Prostate gland (tissue), 2 donors: ENCODE data around the gene HPN. TPM values are rescaled to one million over a fixed set of nuclear protein-coding genes. Genes with fewer than 3 reads are reported as not detected.
A peak's percentile ranks its signal among the peaks of the same experiment; 100 is the strongest.

Experiments
- DNase-seq: peaks from one replicate; pipeline ENCODE4 v3.0.0-alpha.2; 2019; ENCODE audit warnings: low spot score
- H3K27ac ChIP-seq, 2 donors: fragments of 200-600 bp; sonication (generic); 2 replicates each; pipeline ENCODE4 v1.5.1; 2017 to 2019
- H3K27me3 ChIP-seq: fragments of 200-600 bp; sonication (generic); replicated peaks from 2 replicates; pipeline ENCODE4 v1.5.1; 2019; ENCODE audit not compliant: insufficient read depth
- H3K36me3 ChIP-seq, 2 donors: fragments of 200-600 bp; sonication (generic); 1 replicate in 1 of 2; 2 replicates in 1 of 2; pipeline versions ENCODE4 v1.5.1 to v1.8.1; 2017 to 2019
- H3K4me1 ChIP-seq: fragments of 200-600 bp; sonication (generic); replicated peaks from 2 replicates; pipeline ENCODE4 v1.5.1; 2019
- H3K4me3 ChIP-seq, 2 donors: fragments of 200-600 bp; sonication (generic); 2 replicates each; pipeline ENCODE4 v1.5.1; 2017 to 2019
- H3K9me3 ChIP-seq: fragments of 200-600 bp; sonication (generic); 2 replicates; pipeline ENCODE4 v1.5.1; 2017
- CTCF ChIP-seq, 4 experiments: fragments of 200-600 bp in 2 of 4; fragments of 450-650 bp in 2 of 4; sonication (generic) in 2 of 4; IDR thresholded peaks; 1 replicate in 3 of 4; 2 replicates in 1 of 4; pipeline ENCODE4 v1.5.1; 2016 to 2019; ENCODE audit warnings: antibody characterized with exemption in 4 of 4, mild to moderate bottlenecking in 2 of 4, moderate library complexity in 2 of 4
- POLR2A ChIP-seq: fragments of 450-650 bp; IDR thresholded peaks from one replicate; pipeline ENCODE4 v1.6.1; 2016; ENCODE audit warnings: antibody characterized with exemption, mild to moderate bottlenecking
- POLR2AphosphoS5 ChIP-seq: sonication (generic); formaldehyde crosslinking; IDR thresholded peaks from one replicate; pipeline ENCODE4 v1.6.1; 2017; ENCODE audit warnings: antibody characterized with exemption
- WGBS: methylation state at CpG from one replicate; pipeline ENCODE4 v1.1.5; 2018; 5-methylcytosine and 5-hydroxymethylcytosine counted together
- intact Hi-C: fragments of 100-400 bp; cut with DNase I; formaldehyde crosslinking; loops from one replicate; pipeline ENCODE4 v1.14.2; 2022
- total RNA-seq, 2 donors: library from RNA; depleted of rRNA; stranded (reverse); fragments of >200 nt; gene quantifications; one replicate each; pipeline ENCODE4 v1.1.0, GENCODE V29; 2016

HPN gene
- total RNA-seq, 2 donors from 2014 or later: 14.8 to 22.6 TPM

- intact Hi-C loops: no loop called here
- Histone ChIP-seq H3K36me3 (no peaks in the 10 kb centered on the region), H3K27me3 (no peaks in the 10 kb centered on the region), H3K4me3 (no peak overlapping the region), H3K9me3 (no peaks in the 10 kb centered on the region), H3K27ac (no peak overlapping the region), H3K4me1 (no peaks in the 10 kb centered on the region)
- no peak for TF ChIP-seq POLR2AphosphoS5
- no peak for TF ChIP-seq CTCF (IDR thresholded peaks at IDR 0.05)
- TF ChIP-seq POLR2A: no peak
- DNase-seq: no peak
- WGBS: 70% methylated on average over 22 of the region's 22 CpGs
These were observed 68.0 kb downstream of the HPN start for GRCh38 chr19:35109395-35110112.

- WGBS: 42% methylated on average over 9 of the region's 9 CpGs
- peak overlapping the region in 1 of 2 donors; percentile 41 for H3K27ac ChIP-seq
These were observed 69.5 kb downstream of the HPN start for GRCh38 chr19:35110974-35111373.

GRCh38 chr19:35112995-35113688, 71.6 kb downstream of the HPN start:
- 92% methylated on average over 15 of the region's 15 CpGs for WGBS
- no peak overlapping the region for H3K27ac ChIP-seq
- DNase-seq: no peak

More at GRCh38 chr19:35110974-35111373, 69.5 kb downstream of the HPN start:
- intact Hi-C loops: no loop called here
- no peaks in the 10 kb centered on the region for H3K9me3 ChIP-seq
- no peaks in the 10 kb centered on the region for H3K36me3 ChIP-seq
- no peak for DNase-seq
- H3K4me1 ChIP-seq: no peaks in the 10 kb centered on the region
- no peak overlapping the region for H3K4me3 ChIP-seq
- no peaks in the 10 kb centered on the region for H3K27me3 ChIP-seq
- TF ChIP-seq POLR2A: no peak
- no peak for TF ChIP-seq POLR2AphosphoS5
- TF ChIP-seq CTCF (IDR thresholded peaks at IDR 0.05): no peak

GRCh38 chr19:35114353-35115176, 73.0 kb downstream of the HPN start:
- peak; percentile 84 for DNase-seq
- Histone ChIP-seq H3K4me3 (peak overlapping the region; percentile 64 to 65), H3K4me1 (no peaks in the 10 kb centered on the region), H3K9me3 (no peaks in the 10 kb centered on the region), H3K36me3 (no peaks in the 10 kb centered on the region), H3K27me3 (no peaks in the 10 kb centered on the region), H3K27ac (peak overlapping the region; percentile 83 to 88)
- TF ChIP-seq CTCF (IDR thresholded peaks at IDR 0.05) (peak; percentile 94 to 98 (median 97)), POLR2A (peak; percentile 71), POLR2AphosphoS5 (peak; percentile 70)
- intact Hi-C loops: loop anchor here (1.0 kb wide), 1 partner anchor 21 kb away; the partner anchor contains the start of gene LGI4
- WGBS: 9% methylated on average over 23 of the region's 23 CpGs

More at GRCh38 chr19:35112995-35113688, 71.6 kb downstream of the HPN start:
- intact Hi-C loops: no loop called here
- H3K4me1 ChIP-seq: no peaks in the 10 kb centered on the region
- TF ChIP-seq POLR2AphosphoS5 (no peak), POLR2A (no peak), CTCF (IDR thresholded peaks at IDR 0.05) (no peak)
- no peak overlapping the region for H3K4me3 ChIP-seq
- no peaks in the 10 kb centered on the region for H3K27me3 ChIP-seq
- no peaks in the 10 kb centered on the region for H3K9me3 ChIP-seq
- H3K36me3 ChIP-seq: no peaks in the 10 kb centered on the region
